ENCODE data around the gene SLC36A3.

Gene SLC36A3

DNA sequence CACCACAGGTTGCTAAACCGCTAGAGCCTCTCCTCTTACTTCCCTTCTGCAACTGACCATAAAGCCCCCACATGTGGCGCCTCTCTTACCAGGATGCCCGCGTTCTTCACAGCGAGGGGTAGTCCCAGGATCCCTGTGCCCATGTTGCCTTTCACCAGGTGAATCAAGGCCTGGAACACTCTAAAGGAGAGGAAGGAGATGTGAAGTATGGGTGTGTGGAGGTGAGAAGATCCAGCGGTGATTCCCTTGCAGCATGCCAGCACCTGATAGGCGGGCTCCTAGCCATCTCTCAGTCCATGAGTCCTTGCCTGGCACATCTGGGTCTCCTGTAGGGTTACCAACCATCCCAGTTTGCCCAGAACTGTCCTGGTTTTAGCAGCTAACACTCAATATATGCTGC is 40.5 kb upstream of the SLC36A3 start:
- H3K4me3 ChIP-seq (replicated peaks; ENCODE audit: low read depth, low read length) = no peak overlapping the region
- DNase-seq (ENCODE audit: low read depth) = no peak
- TF ChIP-seq, protein P1, sequence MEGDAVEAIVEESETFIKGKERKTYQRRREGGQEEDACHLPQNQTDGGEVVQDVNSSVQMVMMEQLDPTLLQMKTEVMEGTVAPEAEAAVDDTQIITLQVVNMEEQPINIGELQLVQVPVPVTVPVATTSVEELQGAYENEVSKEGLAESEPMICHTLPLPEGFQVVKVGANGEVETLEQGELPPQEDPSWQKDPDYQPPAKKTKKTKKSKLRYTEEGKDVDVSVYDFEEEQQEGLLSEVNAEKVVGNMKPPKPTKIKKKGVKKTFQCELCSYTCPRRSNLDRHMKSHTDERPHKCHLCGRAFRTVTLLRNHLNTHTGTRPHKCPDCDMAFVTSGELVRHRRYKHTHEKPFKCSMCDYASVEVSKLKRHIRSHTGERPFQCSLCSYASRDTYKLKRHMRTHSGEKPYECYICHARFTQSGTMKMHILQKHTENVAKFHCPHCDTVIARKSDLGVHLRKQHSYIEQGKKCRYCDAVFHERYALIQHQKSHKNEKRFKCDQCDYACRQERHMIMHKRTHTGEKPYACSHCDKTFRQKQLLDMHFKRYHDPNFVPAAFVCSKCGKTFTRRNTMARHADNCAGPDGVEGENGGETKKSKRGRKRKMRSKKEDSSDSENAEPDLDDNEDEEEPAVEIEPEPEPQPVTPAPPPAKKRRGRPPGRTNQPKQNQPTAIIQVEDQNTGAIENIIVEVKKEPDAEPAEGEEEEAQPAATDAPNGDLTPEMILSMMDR (IDR thresholded peaks at IDR 0.05; ENCODE audit: low read length, missing control alignments) = no peak

DNA sequence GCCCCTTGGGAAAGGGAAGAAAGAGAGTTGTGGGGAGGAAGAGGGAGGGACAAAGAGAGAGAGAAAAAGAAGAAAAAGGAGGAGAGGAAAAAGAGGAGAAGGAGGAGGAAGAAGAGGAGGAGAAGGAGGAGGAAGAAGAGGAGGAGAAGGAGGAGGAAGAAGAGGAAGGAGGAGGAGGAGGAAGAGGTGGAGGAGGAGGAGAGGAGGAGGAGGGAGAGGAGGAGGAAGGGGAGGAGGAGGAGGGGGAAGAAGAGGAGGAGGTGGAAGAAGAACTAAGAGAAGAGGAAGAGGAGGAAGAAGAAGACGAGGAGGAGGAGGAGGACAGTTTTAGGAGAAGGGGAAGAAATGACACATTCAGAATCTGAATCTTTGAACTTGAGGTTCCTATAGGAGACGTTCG is 36.4 kb upstream of the SLC36A3 start:
- no peak for DNase-seq (ENCODE audit: low read depth)
- no peak overlapping the region for H3K4me3 ChIP-seq (replicated peaks; ENCODE audit: low read depth, low read length)
- TF ChIP-seq, protein P1 (IDR thresholded peaks at IDR 0.05; ENCODE audit: low read length, missing control alignments) = no peak

DNA sequence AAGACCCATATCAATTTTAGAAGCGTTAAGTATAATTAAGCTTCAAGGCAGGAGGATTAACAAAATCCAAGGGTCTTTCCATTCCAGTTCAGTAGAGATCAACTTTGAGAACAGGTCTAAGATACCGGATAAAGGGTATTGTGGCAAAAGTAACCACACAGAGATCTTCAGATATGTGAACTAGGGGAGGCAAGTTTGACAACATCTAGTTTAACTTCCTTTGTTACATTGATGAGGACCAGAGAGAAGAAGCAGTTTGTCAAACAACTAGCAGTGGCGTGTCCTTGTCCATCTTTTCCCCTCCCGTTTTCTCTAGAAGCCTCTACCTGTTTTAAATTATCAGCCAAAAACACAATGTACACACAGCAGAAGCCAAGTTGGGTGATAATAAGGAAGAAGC is 35.2 kb upstream of the SLC36A3 start:
- no peak for DNase-seq (ENCODE audit: low read depth)
- H3K4me3 ChIP-seq (replicated peaks; ENCODE audit: low read depth, low read length) = no peak overlapping the region
- TF ChIP-seq, protein P1 (IDR thresholded peaks at IDR 0.05; ENCODE audit: low read length, missing control alignments) = no peak

DNA sequence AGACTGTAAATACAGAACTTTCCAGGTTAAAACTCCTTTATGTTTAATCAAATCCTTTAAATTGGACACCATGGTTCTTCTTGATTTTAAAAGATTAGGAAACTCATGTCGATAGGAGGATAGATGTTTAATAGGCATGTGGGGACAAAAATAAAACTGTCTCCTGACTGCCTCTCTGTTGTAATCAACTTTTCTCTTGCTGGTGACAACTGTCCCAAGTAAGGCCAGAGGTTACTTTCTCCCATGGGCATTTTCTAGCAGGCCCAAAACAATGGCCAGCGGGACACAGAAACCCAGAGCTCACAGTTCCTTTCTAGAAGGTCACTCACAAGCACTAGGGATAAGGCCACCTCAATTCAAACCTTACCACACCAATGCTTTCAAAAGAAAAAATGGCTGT is 29.3 kb upstream of the SLC36A3 start:
- H3K4me3 ChIP-seq (replicated peaks; ENCODE audit: low read depth, low read length) = no peak overlapping the region
- DNase-seq (ENCODE audit: low read depth) = no peak
- TF ChIP-seq, protein P1 (IDR thresholded peaks at IDR 0.05; ENCODE audit: low read length, missing control alignments) = no peak

DNA sequence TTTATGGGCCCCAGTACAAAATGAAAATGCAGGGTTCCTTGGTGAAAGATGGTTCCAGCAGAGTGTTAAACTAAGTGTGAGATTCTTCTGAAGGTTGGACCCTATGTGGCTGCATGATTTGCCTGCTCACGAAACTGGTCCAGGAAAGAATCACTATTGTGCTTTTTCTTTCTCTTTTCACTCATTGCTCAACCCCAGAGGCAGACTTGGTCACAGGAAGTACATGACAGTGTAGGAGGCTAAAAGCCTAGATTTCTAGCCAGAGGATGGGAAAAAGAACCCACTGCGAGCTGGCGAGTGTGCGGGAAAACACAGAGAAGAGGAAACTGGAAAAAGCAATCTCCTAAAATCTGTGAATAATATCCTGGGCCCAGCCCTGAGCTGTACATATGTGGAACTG is 25.2 kb upstream of the SLC36A3 start:
- TF ChIP-seq, protein P1 (IDR thresholded peaks at IDR 0.05; ENCODE audit: low read length, missing control alignments) = no peak
- DNase-seq (ENCODE audit: low read depth) = no peak
- H3K4me3 ChIP-seq (replicated peaks; ENCODE audit: low read depth, low read length) = no peak overlapping the region

DNA sequence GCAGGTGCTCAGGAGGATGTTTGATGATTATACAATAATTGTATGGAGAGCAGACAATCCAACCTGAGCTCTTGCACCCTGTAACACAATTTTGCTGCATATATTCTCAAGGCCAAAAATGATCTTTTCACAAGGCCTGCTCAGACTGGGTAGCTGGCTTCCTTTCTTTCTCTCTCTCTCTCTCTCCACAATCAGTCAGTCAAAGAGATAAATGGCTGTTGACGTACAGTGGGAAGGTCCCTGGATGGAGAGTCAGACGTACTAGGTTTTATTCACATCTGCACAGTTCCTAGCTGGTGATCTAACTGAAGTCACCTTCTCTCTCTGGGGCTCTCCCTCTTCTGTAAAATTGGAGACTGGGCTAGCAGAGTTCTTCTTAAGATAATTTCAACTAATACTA is 24.0 kb upstream of the SLC36A3 start:
- no peak for DNase-seq (ENCODE audit: low read depth)
- H3K4me3 ChIP-seq (replicated peaks; ENCODE audit: low read depth, low read length) = no peak overlapping the region
- TF ChIP-seq, protein P1 (IDR thresholded peaks at IDR 0.05; ENCODE audit: low read length, missing control alignments) = no peak

DNA sequence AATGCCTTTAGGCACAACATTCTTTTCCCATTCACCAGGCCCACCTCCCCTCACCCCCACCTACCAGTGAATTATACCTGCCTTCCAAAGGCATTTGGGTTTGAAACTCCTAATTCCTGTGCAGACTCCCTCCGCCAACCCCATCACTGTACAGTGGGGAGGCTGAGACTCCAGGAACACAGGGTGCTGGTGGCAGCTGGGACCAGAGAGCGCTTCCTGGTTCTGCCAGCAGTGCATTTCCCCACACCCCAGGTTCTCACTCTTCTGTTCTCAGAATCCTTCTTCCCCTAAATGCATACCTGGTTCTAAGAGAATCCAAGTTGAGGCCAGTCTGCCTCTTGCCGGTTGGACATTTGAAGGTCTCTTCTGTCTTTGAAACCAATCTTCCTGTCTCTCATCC is 22.7 kb upstream of the SLC36A3 start:
- TF ChIP-seq, protein P1 (IDR thresholded peaks at IDR 0.05; ENCODE audit: low read length, missing control alignments) = no peak
- no peak for DNase-seq (ENCODE audit: low read depth)
- no peak overlapping the region for H3K4me3 ChIP-seq (replicated peaks; ENCODE audit: low read depth, low read length)
